Activated T-cell treated with anti-CD3 and anti-CD28 coated beads for 48 hours (primary cell): ENCODE results near the gene PTPRR.
"Not testable (repeated sequence)": the region's sequence is repeated elsewhere in the genome, so short reads cannot be mapped to it uniquely, and the experiment has no call there.

Source experiments
- DNase-seq: peaks from one replicate; pipeline ENCODE4 v3.0.0-alpha.2; 2020; ENCODE audit warnings: low read depth

PTPRR gene

GRCh38 chr12:70747445-70748260 lies 172.9 kb downstream of the PTPRR start:
- DNase-seq: no peak

GRCh38 chr12:70745048-70745447 lies 175.5 kb downstream of the PTPRR start:
- DNase-seq: no peak

DNA sequence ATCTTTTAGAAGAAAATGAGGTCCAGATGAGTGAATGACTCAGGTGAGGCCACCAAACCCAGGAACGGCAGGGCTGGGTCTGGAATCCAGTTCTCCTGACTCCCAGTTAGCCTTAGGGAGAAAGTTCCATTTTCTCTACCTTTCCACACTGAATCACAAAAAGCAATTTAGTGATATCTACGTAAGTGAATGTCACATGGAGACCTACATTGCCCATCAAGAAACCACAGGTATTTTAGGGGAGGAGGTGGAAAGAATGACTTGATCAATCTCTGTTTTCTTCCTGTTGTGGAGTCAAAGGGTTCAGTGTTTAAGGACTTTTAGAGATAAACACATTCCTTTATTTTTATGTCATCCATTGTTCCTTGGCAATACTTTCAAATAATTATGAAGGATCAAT lies 176.4 kb downstream of the PTPRR start:
- DNase-seq: no peak

GRCh38 chr12:70741256-70741655 lies 179.3 kb downstream of the PTPRR start:
- DNase-seq: no peak

DNA sequence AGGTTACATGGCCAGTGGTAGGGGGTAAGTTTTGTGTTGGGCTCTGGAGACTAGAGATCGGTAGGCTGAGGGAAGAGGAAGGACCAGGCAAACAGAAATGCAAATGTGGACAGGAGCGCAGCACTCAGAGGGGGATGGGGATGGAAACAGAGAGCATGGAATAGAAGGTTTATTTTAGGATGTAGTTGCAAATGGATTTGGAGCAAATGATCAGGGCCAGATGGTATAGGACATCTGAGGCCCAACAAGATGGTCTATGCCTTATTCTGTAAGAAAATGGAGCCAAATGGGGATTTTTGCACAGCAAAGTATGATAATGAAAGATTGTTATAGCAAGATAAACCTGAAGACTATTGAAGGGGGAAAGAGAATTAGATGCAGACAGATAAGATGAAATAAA lies 180.8 kb downstream of the PTPRR start:
- no peak for DNase-seq

GRCh38 chr12:70736351-70737133 lies 184.0 kb downstream of the PTPRR start:
- DNase-seq: no peak

GRCh38 chr12:70735197-70735596 lies 185.3 kb downstream of the PTPRR start:
- DNase-seq: not testable (repeated sequence)

GRCh38 chr12:70733385-70733784 lies 187.2 kb downstream of the PTPRR start:
- no peak for DNase-seq

DNA sequence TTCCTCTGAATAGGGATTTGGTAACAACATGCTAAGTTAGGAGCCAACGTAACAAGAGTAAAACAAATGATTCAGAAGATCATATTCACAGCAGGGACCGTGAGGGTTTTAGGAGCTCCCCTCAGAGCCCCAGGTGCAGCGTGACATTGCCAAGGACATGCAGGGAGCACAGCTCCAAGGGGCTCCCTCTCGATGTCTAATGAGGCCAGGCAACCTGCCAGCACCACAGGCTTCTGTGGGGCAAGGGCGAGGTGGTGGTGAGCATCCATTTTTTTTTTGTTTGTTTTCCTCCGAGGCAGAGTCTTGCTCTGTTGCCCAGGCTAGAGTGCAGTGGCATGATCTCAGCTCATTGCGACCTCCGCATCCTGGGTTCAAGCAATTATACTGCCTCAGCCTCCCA lies 188.3 kb downstream of the PTPRR start:
- DNase-seq: no peak

DNA sequence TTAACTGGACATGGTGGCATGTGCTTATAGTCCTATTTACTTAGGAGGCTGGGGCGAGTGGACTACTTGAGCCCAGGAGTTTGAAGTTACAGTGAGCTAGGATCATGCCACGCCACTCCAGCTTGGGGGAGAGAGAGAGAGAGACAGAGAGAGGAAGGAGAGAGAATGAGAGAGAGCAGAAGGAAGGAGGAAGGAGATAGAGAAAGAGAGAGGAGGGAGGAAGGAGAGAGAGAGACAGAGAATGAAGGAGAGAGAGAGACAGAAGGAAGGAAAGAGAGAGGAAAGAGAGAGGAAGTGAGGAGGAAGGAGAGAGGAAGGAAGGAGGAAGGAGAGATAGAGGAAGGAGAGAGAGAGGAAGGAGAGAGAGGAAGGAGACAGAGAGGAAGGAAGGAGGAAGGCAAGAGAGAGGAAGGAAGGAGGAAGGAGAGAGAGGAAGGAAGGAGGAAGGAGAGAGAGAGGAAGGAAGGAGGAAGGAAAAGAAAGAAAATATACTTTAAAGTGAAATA lies 189.8 kb downstream of the PTPRR start:
- no peak for DNase-seq

DNA sequence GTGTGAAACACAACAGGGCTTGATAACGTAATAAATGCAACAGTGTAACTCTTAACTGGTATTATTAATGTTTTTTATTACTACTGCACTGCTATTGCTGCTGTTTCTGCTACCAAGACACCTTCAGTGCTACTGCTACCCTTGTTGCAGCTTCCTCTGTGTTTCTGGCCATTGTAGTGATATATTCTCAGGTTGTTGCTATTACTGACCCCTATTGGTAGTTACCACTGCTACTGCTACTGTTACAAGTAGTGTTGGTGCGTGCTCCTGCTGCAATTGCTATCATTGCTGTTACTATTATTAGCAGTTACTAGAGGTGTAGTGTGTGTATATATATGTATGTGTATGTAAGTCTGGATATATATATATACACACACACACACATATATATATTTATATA lies 196.1 kb downstream of the PTPRR start:
- DNase-seq: no peak

DNA sequence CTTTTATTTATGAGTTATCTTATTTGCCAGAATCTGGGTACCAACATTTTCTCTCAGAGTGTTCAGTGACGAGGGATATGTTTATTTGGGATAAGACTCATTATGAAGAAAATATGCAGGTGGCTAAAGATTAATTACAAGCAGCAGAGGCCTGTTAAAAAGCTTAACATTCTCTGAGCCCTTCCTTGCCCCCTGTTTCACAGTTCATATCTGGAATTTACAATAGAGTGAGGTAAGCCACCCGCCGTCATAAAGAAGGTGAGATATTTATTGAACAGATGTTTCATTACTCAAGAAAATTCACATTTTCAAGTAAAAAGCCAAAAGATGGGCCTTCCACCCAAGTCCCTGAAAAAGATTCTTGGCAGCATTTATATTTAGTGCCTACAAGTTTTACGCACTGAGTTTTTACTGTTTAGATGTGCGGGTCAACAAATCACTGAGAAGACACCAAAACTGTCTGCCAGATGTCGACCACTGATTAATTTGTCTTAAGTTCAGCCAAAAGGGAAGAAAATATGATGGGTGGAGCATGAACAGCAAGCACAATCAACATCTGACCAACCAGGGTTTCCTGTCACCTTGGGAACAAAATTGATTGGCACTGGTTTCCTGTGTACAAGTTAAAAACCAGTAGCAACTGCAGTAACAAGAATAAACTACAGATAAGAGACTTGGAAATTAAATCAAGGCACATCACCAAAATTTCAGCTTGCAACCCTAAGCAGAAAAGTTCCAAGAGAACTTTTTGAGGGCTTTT lies 197.8 kb downstream of the PTPRR start:
- DNase-seq: no peak

GRCh38 chr12:70721656-70722357 lies 198.7 kb downstream of the PTPRR start:
- no peak for DNase-seq

DNA sequence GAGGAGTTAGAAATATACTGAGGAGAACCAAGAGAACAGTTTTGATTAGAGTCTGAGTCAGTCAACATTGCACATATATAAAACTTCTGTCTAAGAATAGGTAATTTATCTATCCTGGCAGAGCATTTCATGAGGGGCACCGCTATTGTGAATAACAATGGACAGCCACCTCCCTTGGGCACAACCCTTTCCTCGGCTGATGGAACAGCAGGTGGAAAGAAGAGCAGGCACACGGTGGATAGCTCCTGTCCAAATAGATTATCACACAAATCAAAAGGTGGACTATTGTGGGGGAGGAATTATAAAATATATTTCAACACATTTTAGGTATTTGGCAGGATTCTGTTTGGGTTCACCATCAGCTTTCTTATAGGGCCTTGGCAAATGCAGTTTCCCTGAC lies 199.3 kb downstream of the PTPRR start:
- no peak for DNase-seq

DNA sequence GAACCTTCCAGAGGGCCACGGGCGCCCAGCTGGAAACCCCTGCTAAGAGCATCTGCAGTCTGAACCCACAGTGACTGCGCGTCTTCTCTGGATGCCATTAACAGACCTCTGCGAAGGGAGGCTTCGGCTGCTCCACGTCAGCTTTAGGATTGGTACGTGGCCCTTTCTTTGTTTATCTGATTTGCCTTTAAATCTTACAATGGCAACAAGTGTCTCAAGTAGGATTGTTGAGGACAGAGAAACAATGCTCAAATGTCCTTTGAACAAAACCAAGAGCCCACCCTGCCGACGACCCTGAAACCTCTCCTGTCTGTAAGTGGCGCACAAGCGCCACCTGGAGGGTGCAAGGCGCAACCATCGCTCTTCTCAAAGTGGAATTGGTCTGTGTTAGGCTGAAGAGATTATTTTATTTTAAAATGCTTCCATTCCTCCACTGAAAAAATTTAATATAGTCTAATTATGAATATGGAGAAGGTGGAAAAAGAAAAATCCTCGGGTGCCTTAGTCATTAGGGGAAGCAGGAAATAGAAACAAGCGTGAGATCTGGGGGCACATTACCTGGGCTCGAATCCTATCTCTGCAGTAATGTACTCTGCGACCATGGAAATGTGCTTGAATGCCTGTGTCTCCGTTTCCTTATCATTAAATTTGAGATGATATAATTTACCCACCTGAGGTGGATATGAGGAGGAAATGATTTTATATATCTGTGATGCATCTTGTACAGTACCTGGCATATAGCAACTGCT lies 200.7 kb downstream of the PTPRR start:
- peak; percentile 21 for DNase-seq

DNA sequence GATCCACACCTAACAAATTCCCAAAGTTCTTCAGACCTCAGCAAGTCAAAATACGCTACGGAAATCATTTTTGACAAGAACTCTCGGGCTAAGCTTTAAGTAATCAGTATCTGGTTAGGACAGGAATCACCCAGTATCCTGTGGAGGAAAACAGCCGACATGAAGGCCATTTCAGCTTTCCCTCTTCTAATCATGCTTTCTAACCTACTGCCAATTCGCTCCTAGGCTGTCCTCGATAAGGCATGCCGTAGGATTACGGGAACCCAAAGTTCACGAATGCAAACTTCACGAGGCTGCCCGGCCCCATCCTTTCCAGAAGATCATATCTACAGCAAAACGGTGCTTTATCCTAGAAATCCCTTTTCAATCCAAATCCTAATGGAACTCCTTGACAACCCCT lies 201.5 kb downstream of the PTPRR start:
- DNase-seq: no peak

GRCh38 chr12:70711831-70712230 lies 208.7 kb downstream of the PTPRR start:
- no peak for DNase-seq

DNA sequence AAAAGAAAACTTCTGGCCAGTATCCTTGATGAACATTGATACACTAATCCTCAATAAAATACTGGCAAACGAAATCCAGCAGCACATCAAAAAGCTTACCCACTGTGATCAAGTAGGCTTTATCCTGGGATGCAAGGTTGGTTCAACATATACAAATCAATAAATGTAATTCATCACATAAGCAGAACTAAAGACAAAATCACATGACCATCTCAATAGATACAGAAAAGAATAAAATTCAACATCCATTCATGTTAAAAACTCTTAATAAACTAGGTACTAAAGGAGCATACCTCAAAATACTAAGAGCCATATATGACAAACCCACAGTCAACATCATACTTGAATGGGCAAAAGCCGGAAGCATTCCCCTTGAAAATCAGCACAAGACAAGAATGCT lies 211.5 kb downstream of the PTPRR start:
- no peak for DNase-seq

- DNase-seq: no peak
Measured at GRCh38 chr12:70706611-70707010, 213.9 kb downstream of the PTPRR start.

DNA sequence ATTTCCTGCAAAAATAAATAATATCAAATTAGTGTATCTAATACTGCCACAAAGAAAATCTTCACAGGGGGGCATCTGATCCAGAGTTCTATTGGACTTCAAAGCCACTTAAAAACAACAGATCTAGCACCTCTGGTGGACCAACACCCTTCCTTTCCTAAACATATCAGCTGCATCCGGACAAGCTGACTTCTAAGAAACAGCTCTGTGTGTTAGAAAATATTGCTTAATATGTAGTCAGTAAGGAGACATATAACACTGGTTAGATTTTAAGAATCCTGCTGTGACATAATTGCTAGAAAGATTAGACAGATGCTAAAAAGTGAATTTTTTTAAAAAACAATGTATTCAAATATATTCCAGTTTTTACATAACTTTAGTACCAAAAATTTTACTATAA lies 222.2 kb downstream of the PTPRR start:
- no peak for DNase-seq

DNA sequence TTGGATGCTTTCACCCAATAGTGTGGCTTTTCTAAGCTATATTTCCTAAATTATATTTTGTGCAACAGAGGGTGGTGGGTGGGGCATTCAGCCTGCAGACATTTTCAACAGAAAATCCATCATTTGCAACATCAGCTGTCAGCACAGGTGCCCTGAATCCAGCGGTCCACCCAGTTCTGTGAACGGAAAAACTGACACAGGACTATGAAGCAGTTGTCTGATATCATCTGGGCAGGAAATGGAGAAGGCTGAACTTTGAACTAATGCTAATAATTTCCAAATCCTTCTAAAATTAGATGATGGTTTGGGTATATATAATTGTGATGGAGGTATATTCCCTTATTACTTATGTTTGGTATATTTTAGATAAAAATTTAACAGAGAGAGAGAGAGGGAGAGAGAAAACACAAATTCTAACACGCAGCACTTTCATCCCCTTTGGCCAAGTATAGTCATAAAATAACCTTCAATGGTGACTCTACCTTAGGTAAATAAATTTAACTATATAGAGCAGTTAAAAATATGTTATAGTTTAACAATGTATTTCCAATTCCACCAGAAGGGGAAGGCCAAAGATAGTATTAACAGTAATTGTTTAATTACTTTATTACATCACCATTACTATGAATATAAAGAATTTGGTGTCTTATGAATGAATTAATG lies 225.0 kb downstream of the PTPRR start:
- DNase-seq: no peak
